Right renal pelvis (tissue), 4 donors: Measurements from ENCODE around the gene CEP104. TPM values are rescaled to one million over a fixed set of nuclear protein-coding genes. Genes with fewer than 3 reads are reported as not detected.

Experiments
- DNase-seq, 4 donors: peaks; one replicate each; pipeline ENCODE4 v3.0.0-alpha.2; 2013; ENCODE audit warnings: low read depth in 4 of 4, low spot score in 3 of 4, missing footprints in 1 of 4
- polyA plus RNA-seq, 4 donors: library from polyadenylated mRNA; unstranded; fragments of 120-200 nt; gene quantifications; one replicate each; pipeline ENCODE4 v1.2.1, GENCODE V29; 2013; ENCODE audit not compliant: insufficient read length in 4 of 4

Gene CEP104
- 10 to 100 TPM; 30.0 to 36.2 (median 33.9) TPM for polyA plus RNA-seq

- peak; percentile 87 to 93 (median 90) for DNase-seq
Observed at GRCh38 chr1:3856923-3857790, at the start of gene CEP104, which contains the start of gene DFFB. Gene CEP104 (minus strand): TSS chr1:3857211. CDS start chr1:3852407, 4,804 bp downstream. Gene DFFB (plus strand): TSS chr1:3857476. CDS start chr1:3857604, 128 bp downstream.

DNA sequence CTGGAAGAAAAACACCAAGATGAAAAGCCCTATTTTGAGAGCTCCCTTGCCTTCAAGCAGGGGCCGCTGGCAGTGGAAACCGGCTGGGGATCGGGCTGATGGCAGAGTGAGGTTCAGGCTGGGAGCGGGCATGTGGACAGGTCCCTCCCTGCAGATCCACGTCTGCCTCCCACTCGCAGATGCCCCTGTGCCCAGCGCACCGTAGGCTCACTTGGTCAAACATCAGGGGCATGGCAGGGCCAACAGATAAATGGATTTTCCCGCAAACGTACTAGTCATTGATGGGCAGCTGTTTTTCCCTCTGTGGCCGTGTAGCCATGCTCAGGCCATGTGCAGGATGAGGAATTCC is 49.6 kb upstream of the CEP104 start:
- DNase-seq = no peak

- DNase-seq = no peak
Observed at GRCh38 chr1:3905953-3906671, 49.1 kb upstream of the CEP104 start.

DNA sequence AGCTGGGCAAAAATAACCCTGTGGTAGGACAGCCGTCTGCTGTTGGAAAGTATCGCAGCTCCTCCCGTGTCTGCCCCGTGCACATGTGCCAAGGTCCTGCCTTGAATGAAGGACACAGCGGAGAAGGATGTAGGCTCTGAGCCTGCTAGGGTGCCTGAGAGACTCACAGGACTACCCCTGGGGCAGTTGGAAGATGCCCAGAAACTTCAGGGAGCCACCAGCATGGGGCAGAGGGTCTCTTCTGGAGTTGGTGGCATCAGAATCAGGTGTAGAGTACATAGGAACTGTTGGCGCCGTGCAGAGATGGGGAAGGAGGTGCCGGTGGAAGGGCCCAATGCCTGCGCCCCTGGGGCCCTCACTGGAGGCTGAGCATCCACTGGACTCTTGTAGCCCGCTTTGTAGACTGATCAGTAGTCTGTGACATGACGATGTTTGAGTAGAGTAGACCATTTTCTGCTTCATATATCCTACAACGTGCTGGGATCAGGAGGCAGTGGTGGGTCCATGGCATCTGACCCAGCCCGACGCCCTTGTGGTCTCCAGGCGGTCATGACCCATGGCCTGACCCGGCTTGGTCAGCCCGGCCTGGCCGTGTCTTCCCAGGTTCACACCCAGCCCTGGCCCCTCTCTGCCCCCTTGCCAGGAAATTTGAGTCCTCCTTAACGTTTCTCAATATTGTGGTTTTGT is 48.4 kb upstream of the CEP104 start:
- no peak for DNase-seq

- no peak for DNase-seq
Observed at GRCh38 chr1:3904843-3905185, 47.8 kb upstream of the CEP104 start.

DNA sequence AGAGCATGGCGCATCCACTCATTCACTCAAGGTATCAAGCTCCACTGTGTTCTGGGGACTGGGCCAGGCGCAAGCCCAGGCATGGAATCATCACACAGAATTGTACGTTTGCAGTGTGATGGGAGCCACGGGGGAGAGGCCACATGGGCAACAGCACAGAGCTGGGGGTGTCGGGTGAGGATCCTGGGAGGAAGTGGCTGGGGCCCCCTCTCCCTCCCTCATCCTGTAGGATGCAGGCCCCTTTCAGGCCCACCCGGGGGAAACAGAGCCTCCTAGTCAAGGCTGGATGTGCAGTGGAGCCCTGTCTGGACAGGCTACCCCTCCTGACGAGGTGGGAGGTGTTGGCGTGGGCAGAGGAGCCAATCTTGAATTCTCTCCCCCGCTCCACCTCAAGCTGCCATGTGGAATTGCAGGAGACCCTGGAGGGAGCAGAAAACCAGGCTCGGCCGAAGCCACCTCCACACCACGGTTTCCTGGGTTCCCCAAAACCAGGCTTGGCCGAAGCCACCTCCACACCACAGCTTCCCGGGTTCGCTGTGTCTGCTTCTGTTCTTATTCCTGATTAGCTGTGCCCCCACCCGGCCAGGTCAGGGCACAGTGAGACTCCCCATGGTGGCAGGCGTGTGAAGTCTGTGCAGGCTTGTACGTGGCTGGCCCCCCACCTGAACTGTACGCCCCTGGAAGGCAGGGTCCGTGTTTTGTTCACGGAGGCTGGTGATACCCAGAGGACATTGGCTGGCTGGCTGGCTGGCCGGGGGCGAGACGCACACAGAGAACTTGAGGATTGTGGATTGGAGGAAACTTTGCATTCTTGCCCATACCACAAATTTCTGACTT is 47.2 kb upstream of the CEP104 start:
- no peak for DNase-seq

DNA sequence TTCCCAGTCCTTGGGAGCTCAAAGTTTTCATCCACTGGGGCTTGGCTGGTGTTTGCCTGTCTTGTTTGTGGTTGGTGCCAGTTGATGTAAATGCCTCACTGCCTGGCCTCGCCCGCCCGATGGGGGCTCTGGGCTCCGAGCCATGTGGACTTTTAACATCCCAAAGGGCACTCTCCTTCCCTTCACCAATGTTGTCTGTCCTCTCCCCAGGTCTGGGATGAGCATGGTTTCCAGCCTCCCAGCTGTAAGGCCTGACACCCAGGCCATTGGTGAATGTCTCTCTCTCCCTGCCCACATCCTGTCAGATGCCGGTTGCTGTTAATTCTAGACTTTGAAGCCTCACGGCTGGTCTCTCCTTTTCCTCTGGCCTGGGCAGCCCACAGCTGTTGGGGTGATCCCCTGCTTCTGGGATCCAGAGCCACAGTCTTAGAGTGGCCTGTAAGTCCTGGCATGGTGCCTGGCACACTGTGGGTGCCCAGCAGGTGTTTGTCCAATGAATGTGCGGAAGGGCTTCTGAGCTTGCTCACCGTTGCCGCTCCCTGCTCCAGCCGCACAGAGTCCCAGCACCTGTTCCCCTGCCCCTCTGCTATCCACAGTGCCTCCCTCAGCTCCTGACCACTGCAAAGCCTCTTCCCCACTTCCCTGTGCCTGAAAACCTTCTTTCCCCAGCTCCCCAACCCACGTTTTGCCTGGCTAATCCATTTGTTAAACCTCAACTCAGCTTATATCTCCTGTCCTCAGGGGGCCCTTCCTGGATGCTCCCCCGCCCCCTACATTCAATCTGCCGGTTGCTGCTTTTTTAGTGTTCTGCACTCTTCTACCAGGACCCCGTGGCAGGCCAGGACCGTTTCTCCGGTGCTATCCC is 46.4 kb upstream of the CEP104 start:
- no peak for DNase-seq

DNA sequence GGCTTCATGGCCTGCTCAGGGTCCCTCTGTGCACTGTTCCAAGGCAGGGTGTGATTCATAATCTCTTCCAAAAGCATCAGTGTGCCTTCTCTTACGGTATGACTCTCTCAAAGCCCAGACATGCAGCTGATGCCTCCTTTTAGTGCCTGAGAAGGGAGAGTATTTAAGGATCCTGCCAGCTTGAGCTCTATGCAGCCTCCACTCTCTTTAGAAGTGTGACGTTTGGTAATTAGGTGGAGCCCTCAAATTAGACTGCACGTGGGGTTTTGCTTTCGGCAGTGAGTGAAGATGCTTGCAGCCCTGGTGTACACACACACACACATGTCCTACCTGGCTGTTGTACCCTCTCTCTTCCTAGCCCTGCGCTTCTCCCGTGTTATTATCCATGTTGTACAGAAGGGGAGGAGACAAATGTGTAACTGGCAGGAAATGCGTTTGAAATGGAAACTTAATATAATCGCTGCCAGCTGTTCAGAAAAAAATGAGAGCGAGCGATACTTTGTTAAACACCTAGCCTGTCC is 45.6 kb upstream of the CEP104 start:
- no peak for DNase-seq

DNA sequence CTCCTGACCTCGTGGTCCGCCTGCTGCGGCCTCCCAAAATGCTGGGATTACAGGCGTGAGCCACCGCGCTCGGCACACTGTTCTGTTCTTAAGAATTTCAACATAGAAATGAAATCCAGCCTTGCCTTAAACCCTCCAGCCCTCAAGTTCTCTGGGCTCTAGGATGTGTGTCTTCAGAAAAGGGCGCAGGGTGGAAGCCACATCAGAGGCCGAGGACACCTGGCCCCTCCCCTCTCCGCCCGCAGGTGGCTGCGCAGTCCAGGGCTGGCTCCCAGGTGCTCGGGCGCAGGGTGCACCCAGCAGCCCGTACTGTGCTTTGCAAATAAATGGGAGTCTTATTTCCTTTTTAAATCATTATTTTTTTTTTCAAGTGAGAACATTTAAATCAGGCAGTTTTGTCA is 45.1 kb upstream of the CEP104 start:
- no peak for DNase-seq

DNA sequence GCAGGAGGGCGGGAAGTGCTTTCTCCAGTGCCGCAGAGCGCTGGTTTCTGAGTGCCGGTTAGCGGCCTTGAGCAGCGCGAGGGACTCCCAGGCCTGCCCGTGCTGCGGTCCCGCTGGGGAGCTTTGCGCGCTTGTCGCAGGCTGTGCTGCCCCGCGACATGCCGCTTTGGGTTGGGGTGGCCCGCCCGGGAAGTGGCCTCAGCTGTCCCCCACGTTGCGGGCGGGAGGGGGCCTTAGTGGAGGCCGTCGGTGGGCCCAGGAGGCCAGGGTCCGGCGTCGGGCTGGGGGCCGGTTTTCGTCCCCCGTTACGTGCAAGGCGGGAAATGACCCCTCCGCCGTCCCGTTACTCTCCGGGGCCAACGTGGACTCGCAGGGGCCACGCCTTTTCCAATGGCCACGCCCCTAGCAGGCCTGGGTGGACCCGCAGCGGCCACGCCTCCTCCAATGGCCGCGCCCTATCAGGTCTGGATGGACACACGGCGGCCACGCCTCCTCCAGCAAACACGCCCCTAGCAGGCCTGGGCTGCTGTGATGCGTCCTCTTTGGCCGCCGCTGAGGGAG is 44.0 kb upstream of the CEP104 start:
- peak; percentile 93 to 95 (median 94) for DNase-seq

- peak; percentile 97 to 99 (median 98) for DNase-seq
Observed at GRCh38 chr1:3900150-3900968, 43.3 kb upstream of the CEP104 start, which contains the start of gene C1orf174. Gene C1orf174 (minus strand): TSS chr1:3900272. CDS start chr1:3900186, 86 bp downstream.

GRCh38 chr1:3899754-3900149 is 42.7 kb upstream of the CEP104 start:
- no peak for DNase-seq

- no peak for DNase-seq
Observed at GRCh38 chr1:3898994-3899753, 42.2 kb upstream of the CEP104 start.

DNA sequence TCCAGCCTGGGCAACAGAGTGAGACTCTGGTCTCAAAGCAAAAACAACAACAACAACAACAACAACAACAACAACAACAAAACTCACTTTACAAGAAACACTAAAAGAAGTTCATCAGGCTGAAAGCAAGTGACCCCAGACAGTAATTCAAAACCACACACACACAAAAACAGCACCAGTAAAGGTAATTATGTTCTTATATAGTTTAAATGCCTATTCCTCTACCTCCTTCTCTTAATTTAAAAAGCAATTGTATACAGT is 41.4 kb upstream of the CEP104 start:
- DNase-seq = no peak

- no peak for DNase-seq
Observed at GRCh38 chr1:3896396-3897000, 39.5 kb upstream of the CEP104 start.

- no peak for DNase-seq
Observed at GRCh38 chr1:3895951-3896325, 38.9 kb upstream of the CEP104 start.

- no peak for DNase-seq
Observed at GRCh38 chr1:3895279-3895950, 38.4 kb upstream of the CEP104 start.
